Spleen (tissue), 7 donors: ENCODE results near the gene IFI35.

Source experiments
- POLR2A ChIP-seq, 3 donors: fragments of 450-650 bp; IDR thresholded peaks; one replicate each; pipeline ENCODE4 v1.5.1; 2017; ENCODE audit warnings: antibody characterized with exemption in 3 of 3, mild to moderate bottlenecking in 1 of 3
- POLR2AphosphoS5 ChIP-seq, 3 donors: sonication (generic); formaldehyde crosslinking; IDR thresholded peaks; one replicate each; pipeline ENCODE4 v1.5.1; 2017; ENCODE audit warnings: antibody characterized with exemption in 3 of 3
- TF ChIP-seq, protein P1 (sequence below), 11 experiments: fragments of 200-600 bp in 7 of 11; fragments of 450-650 bp in 4 of 11; sonication (generic) in 4 of 11; IDR thresholded peaks in 8 of 11; conservative IDR thresholded peaks in 3 of 11; 1 replicate in 7 of 11; 2 replicates in 4 of 11; pipeline versions ENCODE4 v1.4.0 to v1.8.0; 2016 to 2021; ENCODE audit warnings: antibody characterized with exemption in 11 of 11, inconsistent platforms in 4 of 11, mild to moderate bottlenecking in 1 of 11
- donor health status: DM: no; HTN: no; CAD: no; lungs with moderate emphysema.
- donor health status: DM: no; HTN: no; CAD: no.
- donor health status: DM: no; HTN: no; CAD: no.

- TF ChIP-seq, protein P1, sequence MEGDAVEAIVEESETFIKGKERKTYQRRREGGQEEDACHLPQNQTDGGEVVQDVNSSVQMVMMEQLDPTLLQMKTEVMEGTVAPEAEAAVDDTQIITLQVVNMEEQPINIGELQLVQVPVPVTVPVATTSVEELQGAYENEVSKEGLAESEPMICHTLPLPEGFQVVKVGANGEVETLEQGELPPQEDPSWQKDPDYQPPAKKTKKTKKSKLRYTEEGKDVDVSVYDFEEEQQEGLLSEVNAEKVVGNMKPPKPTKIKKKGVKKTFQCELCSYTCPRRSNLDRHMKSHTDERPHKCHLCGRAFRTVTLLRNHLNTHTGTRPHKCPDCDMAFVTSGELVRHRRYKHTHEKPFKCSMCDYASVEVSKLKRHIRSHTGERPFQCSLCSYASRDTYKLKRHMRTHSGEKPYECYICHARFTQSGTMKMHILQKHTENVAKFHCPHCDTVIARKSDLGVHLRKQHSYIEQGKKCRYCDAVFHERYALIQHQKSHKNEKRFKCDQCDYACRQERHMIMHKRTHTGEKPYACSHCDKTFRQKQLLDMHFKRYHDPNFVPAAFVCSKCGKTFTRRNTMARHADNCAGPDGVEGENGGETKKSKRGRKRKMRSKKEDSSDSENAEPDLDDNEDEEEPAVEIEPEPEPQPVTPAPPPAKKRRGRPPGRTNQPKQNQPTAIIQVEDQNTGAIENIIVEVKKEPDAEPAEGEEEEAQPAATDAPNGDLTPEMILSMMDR (IDR thresholded peaks at IDR 0.05 in 8 of 11, conservative IDR thresholded peaks at IDR 0.05 in 3 of 11): no peak
- no peak for TF ChIP-seq POLR2AphosphoS5 (IDR thresholded peaks at IDR 0.05)
- no peak for TF ChIP-seq POLR2A (IDR thresholded peaks at IDR 0.05)
Observed at GRCh38 chr17:43028221-43028861, 21.8 kb downstream of the IFI35 start.
